ENCODE results near the gene CRYL1. TPM values are rescaled to one million over a fixed set of nuclear protein-coding genes. Genes with fewer than 3 reads are reported as not detected.

CRYL1 gene
- total and polyA plus RNA-seq, 2 of the 13 experiments (the other 11 are each of a cell fraction or from before 2014, with no cell fraction given) = 57.2 to 115 TPM

DNA sequence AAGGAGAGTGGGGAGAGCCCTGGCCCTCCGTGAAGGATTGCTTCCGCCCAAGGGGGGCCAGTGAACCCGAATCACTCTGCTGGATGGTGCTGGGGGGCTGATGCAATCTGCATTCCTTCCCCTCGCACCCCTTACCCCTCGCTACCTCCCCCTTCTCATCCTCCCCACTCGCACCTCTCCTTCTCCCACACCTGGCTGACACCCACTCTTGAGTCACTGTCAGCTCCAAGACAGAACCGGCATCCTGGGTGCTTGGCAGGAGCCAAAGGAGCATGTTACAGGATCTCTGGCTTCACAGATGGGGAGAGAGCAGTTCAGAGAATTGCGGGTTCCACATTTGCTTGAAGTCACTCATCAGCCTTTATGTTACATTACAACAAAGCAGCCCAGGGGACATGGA lies 167.6 kb downstream of the CRYL1 start:
- ATAC-seq (no peak), FAIRE-seq (no peak), DNase-seq (ENCODE audit: low spot score) (no peak)
- ChIA-PET POLR2A (no interaction called here), CTCF (ENCODE audit: low intra/inter-chr PET ratio, low total read pairs) (no interaction called here)
- H3K4me2 ChIP-seq (ENCODE audit: low read depth, low read length) = no peak overlapping the region
- peaks cover 17% of the 10 kb centered on the region for H3K4me1 ChIP-seq (ENCODE audit: insufficient read depth, low read length)
- no peak for TF ChIP-seq ZNF747 (CRISPR knock-in tag; IDR thresholded peaks at IDR 0.05; ENCODE audit: borderline replicate concordance)
- TF ChIP-seq ZBTB1 (CRISPR knock-in tag; IDR thresholded peaks at IDR 0.05; ENCODE audit: borderline replicate concordance) = no peak
- no peaks in the 10 kb centered on the region; a peak in 2 of 5 replicates for H3K27me3 ChIP-seq (ENCODE audit: control insufficient read depth in 1 of 2, insufficient read depth in 2 of 2, low read length in 2 of 2)
- WGBS (ENCODE audit: low lambda C conversion rate) = 39% methylated on average over 8 of the region's 8 CpGs
- no peaks in the 10 kb centered on the region for H3K36me3 ChIP-seq (replicated peaks in 1 of 2; ENCODE audit: control insufficient read depth in 1 of 2, insufficient read depth in 2 of 2, low read length in 2 of 2)
- no peaks in the 10 kb centered on the region for H4K20me1 ChIP-seq (ENCODE audit: insufficient read depth, low read length)
- H3K4me3 ChIP-seq (replicated peaks in 1 of 3; ENCODE audit: insufficient read depth in 1 of 3, low read depth in 2 of 3, low read length in 3 of 3) = no peak overlapping the region
- no peak overlapping the region for H3K9ac ChIP-seq (ENCODE audit: insufficient read depth, low read depth, low read length)
- no peak overlapping the region for H2AFZ ChIP-seq (ENCODE audit: low read length)
- no peak overlapping the region for H3K27ac ChIP-seq (ENCODE audit: extremely low read length, insufficient read depth, low read length)
- in situ Hi-C loops (cut with HindIII; ENCODE audit: extremely low pct_ligation_motif_present, low pct_unique_long_range_greater_than_20kb) (no loop called here), intact Hi-C loops (cut with micrococcal nuclease; ENCODE audit: unreplicated experiment) (no loop called here)
- no peaks in the 10 kb centered on the region for H3K79me2 ChIP-seq (ENCODE audit: insufficient read depth, low read length)
- H3K9me3 ChIP-seq (ENCODE audit: low read length) = no peaks in the 10 kb centered on the region
- no TSS peak for BruUV-seq (replicated peaks)

DNA sequence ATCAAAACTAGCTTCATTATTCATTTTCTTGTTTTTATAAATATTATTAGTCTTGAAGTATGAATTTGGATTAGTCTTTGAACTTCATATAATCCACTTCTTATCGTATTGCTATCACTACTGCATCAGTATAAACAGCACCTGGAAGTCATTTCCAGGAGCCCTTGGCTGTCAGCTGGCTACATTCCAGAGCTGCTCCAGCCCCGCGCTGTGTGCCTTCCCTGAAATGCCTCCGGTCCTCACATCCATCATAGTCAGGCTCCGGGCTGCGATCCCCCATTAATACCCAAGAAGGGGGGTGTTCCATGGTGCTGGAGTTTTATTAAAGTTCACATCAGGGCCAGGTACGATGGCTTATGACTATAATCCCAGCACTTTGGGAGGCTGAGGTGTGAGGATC lies 169.2 kb downstream of the CRYL1 start:
- intact Hi-C loops (cut with micrococcal nuclease; ENCODE audit: unreplicated experiment) (no loop called here), in situ Hi-C loops (cut with HindIII; ENCODE audit: extremely low pct_ligation_motif_present, low pct_unique_long_range_greater_than_20kb) (no loop called here)
- no peaks in the 10 kb centered on the region for H4K20me1 ChIP-seq (ENCODE audit: insufficient read depth, low read length)
- H3K36me3 ChIP-seq (replicated peaks in 1 of 2; ENCODE audit: control insufficient read depth in 1 of 2, insufficient read depth in 2 of 2, low read length in 2 of 2) = no peaks in the 10 kb centered on the region
- ATAC-seq (no peak), FAIRE-seq (no peak), DNase-seq (ENCODE audit: low spot score) (no peak)
- H3K27ac ChIP-seq (ENCODE audit: extremely low read length, insufficient read depth, low read length) = no peak overlapping the region
- no peaks in the 10 kb centered on the region for H3K9me3 ChIP-seq (ENCODE audit: low read length)
- 69% methylated on average over 7 of the region's 7 CpGs for WGBS (ENCODE audit: low lambda C conversion rate)
- H3K4me3 ChIP-seq (replicated peaks in 1 of 3; ENCODE audit: insufficient read depth in 1 of 3, low read depth in 2 of 3, low read length in 3 of 3) = no peak overlapping the region
- H2AFZ ChIP-seq (ENCODE audit: low read length) = no peak overlapping the region
- H3K27me3 ChIP-seq (ENCODE audit: control insufficient read depth in 1 of 2, insufficient read depth in 2 of 2, low read length in 2 of 2) = peaks cover 0 to 3% of the 10 kb centered on the region in 2 experiments; a peak in 2 of 5 replicates
- BruUV-seq (replicated peaks) = no TSS peak
- H3K4me1 ChIP-seq (ENCODE audit: insufficient read depth, low read length) = peaks cover 12% of the 10 kb centered on the region
- no peaks in the 10 kb centered on the region for H3K79me2 ChIP-seq (ENCODE audit: insufficient read depth, low read length)
- ChIA-PET POLR2A (no interaction called here), CTCF (ENCODE audit: low intra/inter-chr PET ratio, low total read pairs) (no interaction called here)
- H3K9ac ChIP-seq (ENCODE audit: insufficient read depth, low read depth, low read length) = no peak overlapping the region
- no peak overlapping the region for H3K4me2 ChIP-seq (ENCODE audit: low read depth, low read length)
- TF ChIP-seq RNF2 (conservative IDR thresholded peaks at IDR 0.05; ENCODE audit: low read depth) (no peak), KLF13 (CRISPR knock-in tag; IDR thresholded peaks at IDR 0.05) (no peak), ZNF33B (CRISPR knock-in tag; IDR thresholded peaks at IDR 0.05) (no peak), ZSCAN30 (CRISPR knock-in tag; IDR thresholded peaks at IDR 0.05) (no peak), ZNF781 (CRISPR knock-in tag; IDR thresholded peaks at IDR 0.05; ENCODE audit: borderline replicate concordance, not compliant biosample characterization) (no peak), HES4 (CRISPR knock-in tag; IDR thresholded peaks at IDR 0.05; ENCODE audit: borderline replicate concordance) (no peak), RFX5 (IDR thresholded peaks at IDR 0.05; ENCODE audit: low read depth, low read length) (no peak), SNAI1 (CRISPR knock-in tag; IDR thresholded peaks at IDR 0.05; ENCODE audit: borderline replicate concordance) (no peak)
- TF ChIP-seq, protein P1, sequence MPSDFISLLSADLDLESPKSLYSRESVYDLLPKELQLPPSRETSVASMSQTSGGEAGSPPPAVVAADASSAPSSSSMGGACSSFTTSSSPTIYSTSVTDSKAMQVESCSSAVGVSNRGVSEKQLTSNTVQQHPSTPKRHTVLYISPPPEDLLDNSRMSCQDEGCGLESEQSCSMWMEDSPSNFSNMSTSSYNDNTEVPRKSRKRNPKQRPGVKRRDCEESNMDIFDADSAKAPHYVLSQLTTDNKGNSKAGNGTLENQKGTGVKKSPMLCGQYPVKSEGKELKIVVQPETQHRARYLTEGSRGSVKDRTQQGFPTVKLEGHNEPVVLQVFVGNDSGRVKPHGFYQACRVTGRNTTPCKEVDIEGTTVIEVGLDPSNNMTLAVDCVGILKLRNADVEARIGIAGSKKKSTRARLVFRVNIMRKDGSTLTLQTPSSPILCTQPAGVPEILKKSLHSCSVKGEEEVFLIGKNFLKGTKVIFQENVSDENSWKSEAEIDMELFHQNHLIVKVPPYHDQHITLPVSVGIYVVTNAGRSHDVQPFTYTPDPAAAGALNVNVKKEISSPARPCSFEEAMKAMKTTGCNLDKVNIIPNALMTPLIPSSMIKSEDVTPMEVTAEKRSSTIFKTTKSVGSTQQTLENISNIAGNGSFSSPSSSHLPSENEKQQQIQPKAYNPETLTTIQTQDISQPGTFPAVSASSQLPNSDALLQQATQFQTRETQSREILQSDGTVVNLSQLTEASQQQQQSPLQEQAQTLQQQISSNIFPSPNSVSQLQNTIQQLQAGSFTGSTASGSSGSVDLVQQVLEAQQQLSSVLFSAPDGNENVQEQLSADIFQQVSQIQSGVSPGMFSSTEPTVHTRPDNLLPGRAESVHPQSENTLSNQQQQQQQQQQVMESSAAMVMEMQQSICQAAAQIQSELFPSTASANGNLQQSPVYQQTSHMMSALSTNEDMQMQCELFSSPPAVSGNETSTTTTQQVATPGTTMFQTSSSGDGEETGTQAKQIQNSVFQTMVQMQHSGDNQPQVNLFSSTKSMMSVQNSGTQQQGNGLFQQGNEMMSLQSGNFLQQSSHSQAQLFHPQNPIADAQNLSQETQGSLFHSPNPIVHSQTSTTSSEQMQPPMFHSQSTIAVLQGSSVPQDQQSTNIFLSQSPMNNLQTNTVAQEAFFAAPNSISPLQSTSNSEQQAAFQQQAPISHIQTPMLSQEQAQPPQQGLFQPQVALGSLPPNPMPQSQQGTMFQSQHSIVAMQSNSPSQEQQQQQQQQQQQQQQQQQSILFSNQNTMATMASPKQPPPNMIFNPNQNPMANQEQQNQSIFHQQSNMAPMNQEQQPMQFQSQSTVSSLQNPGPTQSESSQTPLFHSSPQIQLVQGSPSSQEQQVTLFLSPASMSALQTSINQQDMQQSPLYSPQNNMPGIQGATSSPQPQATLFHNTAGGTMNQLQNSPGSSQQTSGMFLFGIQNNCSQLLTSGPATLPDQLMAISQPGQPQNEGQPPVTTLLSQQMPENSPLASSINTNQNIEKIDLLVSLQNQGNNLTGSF (CRISPR knock-in tag; IDR thresholded peaks at IDR 0.05) = no peak
- TF ChIP-seq, protein P2, sequence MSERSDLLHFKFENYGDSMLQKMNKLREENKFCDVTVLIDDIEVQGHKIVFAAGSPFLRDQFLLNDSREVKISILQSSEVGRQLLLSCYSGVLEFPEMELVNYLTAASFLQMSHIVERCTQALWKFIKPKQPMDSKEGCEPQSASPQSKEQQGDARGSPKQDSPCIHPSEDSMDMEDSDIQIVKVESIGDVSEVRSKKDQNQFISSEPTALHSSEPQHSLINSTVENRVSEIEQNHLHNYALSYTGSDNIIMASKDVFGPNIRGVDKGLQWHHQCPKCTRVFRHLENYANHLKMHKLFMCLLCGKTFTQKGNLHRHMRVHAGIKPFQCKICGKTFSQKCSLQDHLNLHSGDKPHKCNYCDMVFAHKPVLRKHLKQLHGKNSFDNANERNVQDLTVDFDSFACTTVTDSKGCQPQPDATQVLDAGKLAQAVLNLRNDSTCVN (CRISPR knock-in tag; IDR thresholded peaks at IDR 0.05; ENCODE audit: borderline replicate concordance) = no peak
- TF ChIP-seq, protein P3, sequence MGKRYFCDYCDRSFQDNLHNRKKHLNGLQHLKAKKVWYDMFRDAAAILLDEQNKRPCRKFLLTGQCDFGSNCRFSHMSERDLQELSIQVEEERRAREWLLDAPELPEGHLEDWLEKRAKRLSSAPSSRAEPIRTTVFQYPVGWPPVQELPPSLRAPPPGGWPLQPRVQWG (CRISPR knock-in tag; IDR thresholded peaks at IDR 0.05; ENCODE audit: borderline replicate concordance, low read depth) = no peak

Data from HepG2 (cell line).